Embryonic facial prominence (tissue), 1 donor: ENCODE measurements around the gene BBS9.

Experiments
- DNase-seq: peaks from one replicate; pipeline ENCODE4 v3.0.0-alpha.2; 2016; ENCODE audit errors: extremely low spot score

The BBS9 gene

DNA sequence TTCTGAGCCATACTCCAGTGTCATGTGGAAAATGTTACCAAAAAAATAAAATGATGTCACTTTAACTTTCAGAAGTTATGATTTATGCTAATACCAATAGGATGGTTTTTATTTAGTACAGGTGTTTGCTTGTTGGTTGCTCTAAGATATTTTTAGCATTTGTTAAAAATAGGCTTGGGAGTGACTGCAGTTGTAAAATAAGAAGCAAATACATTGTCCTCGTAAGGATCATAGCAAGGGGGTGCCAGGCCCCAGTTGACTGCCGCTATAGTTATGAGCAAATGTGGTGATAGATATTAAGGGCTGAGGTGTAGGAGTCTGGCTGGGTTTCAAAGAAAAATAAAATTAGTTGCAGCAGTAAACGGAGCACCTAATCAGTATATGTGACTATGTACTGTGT, 421.6 kb downstream of the BBS9 start:
- DNase-seq = no peak

- no peak for DNase-seq
These were observed 424.7 kb downstream of the BBS9 start for GRCh38 chr7:33554046-33554445.

DNA sequence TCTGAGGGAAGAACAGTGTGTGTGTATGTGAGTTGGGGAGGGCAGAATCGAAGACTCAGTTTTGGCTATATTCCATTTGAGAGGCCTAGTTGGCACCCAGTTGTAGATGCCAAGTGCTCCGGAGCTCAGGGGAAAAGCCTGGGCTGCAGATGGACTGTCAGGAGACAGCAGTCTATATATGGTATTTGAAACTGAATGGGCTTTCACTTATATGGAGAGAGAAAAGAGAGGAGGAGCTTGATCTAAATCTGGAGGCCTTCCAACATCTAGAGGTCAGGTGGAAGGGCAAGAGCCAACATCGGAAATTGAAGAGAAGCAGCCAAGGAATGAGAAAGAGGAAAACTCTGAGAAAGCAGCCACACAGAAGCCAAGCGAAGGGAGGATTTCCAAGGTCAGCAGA, 425.2 kb downstream of the BBS9 start:
- no peak for DNase-seq

DNA sequence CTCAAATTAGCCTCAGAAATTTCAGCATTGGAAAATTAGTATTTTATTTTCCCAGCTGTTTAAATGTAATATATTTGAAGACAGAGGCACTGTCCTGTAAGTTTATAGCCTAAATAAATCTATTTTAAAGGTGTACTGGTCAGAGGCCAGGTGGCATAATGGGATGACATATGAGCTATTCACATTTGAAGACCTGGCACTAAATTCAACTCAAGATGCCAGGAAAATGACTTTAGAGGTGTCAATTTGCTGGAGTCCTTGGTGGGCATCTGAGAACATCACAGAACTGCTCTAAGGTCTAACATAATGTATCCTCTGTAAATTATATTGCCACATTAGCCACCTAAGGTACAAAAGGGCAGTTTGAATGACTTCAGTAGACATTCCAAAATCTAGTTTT, 427.1 kb downstream of the BBS9 start:
- DNase-seq = no peak

- DNase-seq = no peak
These were observed 429.4 kb downstream of the BBS9 start for GRCh38 chr7:33558549-33559323.

DNA sequence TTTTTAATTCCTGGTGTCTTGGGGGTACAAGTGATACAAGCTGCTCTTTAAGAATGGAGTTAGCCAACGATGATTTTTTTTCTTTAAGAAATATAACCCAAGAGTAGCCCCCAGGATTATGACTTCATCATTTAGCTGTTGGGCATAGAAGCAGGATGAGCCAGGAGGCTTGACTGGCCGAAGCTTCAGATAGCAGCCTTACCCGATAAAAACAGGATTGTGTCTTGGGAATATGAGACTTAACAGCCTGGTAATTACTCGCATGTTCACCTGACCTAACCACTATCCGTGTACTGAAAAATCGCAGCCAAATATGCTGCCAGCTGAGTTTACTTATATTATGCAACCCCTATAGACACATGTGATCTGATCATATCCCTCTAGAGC, 430.0 kb downstream of the BBS9 start:
- no peak for DNase-seq

DNA sequence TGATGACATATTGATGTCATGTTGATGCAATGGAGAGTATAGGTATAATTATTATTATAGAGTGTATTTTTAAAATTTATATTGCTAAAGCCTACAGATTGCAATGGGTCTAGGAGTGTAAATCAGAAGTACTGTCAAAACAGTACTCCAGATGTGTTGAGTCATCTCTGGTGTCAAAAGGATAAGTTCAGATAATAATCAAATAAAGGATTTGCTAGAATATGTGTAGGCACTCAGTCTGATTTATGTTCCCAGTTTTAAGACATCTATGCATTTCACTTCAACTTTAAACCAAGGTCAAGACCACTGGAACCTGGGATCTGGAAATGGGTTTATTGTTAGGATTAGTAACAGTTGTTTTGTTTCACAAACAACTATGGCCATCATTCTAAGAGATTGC, 433.6 kb downstream of the BBS9 start:
- DNase-seq = no peak

DNA sequence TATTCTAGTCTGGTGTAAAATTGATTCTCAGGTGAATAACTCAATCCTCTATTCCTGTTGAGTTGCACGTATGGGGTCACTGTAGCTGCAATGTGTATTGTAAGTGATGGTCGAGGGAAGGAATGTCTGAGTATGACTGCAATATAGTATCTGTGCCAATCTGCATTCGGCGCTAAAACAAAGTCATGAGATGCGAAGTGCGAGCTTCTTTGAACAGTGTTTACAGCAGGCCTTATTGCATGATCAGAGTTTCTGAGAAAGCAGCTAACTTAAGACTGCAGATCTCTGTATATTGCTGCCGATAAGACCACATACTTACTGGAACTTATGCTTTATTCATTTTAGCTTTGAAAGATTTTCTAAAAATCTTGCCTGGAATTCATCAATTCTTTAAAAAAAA, 434.3 kb downstream of the BBS9 start:
- DNase-seq = no peak

GRCh38 chr7:33578166-33578565, 448.8 kb downstream of the BBS9 start:
- no peak for DNase-seq

DNA sequence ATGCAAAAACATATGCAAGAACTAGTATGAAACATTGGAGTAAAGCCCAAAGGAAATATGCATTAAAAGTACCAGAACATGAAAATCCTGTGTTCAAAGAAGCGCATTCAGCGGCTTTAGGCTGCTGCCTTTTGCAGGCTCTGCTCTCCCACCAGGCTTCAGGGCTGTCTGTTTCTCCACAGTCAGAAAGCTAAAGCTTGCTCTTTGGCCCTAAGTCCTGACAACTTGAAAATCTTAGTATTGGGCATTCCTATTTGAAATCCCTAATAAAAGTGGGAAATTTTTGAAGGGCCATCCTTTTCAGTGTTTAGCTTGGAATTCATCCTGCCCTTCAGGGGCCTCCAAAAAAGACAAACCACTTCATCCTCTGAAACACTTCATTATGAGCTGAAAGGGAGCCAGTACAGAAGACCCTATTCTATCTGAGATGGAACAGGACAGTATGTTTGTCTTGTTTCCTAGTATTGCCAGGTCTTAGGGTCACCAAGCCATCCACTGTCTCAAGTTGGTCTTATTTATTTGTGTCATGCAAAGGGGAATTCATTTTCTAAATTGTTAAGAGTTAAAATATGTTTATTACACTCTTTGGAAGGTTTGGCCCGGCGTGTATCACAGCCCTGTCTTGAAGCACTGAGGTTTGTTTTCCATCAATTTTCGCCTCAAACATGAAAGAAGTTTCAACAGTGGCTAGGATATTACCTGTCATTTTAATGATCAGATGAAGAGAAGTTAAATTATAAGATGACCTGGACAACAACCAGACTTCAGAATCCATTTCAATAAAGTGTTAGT, 449.7 kb downstream of the BBS9 start:
- DNase-seq = no peak

- DNase-seq = no peak
These were observed 450.3 kb downstream of the BBS9 start for GRCh38 chr7:33579673-33579960.

- DNase-seq = no peak
These were observed 451.9 kb downstream of the BBS9 start for GRCh38 chr7:33581236-33581635.

DNA sequence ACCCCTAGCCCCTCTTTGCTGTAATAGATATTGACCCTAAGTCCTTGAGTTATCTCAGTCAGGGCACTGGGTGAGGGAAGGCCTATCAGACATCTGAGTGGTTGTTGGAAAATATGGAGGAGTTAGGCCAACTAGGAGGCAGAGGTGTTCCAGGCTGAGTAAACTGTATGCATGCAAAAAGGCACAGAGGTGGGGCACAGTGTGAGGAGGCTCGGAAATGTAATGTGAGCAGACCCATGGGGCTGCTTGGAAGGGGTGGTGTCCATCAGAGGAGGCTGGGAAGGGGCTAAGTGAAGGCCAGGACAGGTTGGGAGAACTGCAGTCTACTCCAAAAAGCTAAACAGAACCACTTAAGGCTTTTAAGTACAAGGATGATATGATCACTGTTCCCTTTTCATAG, 452.7 kb downstream of the BBS9 start:
- no peak for DNase-seq

DNA sequence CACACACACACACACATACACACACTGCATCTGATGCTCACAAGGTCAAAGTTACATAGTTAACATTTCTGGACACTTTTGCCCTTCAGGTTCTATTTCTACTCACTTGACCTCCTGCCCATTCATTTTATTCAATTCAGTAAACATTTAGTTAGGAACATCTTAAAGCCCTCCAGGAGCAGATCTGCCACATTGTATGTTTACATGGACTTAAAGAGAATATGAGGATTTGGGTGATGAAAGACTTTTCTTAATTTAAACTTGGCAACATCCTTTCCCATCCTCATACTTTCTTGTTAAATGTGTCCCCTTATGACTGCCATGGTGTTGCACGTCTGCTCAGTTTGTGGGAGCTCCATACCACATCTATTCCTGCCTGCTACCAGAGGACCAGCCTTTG, 453.2 kb downstream of the BBS9 start:
- no peak for DNase-seq

GRCh38 chr7:33589911-33590310, 460.5 kb downstream of the BBS9 start:
- DNase-seq = no peak

DNA sequence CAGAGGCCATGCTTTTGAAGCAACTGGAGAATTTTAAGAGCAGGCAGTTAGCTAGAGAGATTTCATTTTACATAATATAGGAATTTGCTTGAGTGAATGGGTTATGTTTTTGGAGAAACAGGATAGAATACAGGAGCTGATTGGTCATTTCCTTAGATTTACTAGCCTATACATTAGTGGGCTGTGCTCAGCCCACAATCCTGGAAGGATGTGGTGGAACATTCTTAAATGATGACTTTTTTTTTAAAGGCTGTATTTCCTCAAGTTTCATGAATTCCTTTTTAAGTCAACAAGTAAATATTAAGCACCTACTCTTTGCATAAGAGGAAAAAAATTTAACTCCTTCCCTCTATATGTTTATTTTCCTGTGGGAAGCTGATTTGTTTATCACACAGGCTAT, 461.6 kb downstream of the BBS9 start:
- no peak for DNase-seq

DNA sequence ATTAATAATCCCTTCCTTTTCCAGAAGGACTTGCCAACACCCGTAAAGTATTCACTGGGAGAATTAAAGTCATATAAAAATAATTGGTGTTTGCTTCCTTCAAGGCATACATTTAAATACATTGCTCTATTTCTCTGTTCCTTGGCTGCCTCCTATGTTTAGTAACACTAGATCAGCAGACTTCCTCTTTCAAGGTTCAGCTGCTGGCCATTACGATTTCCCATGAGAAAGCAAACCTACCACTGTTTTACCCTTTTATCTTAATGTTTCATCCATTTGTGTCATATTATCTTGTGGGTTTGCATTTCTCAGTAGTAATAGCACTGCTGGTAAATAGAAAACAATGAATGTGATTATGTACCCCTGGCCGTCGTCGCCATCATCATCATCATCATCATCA, 462.1 kb downstream of the BBS9 start:
- no peak for DNase-seq

- no peak for DNase-seq
These were observed 463.4 kb downstream of the BBS9 start for GRCh38 chr7:33592718-33593117.

- DNase-seq = no peak
These were observed 464.2 kb downstream of the BBS9 start for GRCh38 chr7:33593611-33594010.

GRCh38 chr7:33596686-33597085, 467.3 kb downstream of the BBS9 start:
- no peak for DNase-seq

GRCh38 chr7:33597181-33597580, 467.8 kb downstream of the BBS9 start:
- no peak for DNase-seq

- DNase-seq = no peak
These were observed 471.7 kb downstream of the BBS9 start for GRCh38 chr7:33601101-33601500.

DNA sequence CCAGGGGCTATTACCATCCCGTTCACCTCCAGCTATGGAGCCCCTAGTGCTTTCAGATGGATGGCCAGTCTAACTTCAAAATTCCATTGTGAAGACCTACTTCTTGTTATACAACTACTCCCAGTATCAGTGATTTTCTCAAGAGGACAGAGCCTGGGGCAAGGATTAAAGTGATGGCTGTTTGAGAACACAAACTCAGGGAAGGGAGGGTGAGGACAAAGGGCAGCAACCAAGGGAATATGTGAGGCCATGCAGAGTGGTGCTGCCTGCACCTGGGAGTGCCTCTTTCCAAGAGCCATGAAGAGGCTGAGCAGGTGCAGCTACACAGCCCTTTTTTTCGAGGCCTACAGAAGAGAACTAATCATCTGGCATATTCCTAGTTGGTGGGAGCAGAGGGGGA, 472.5 kb downstream of the BBS9 start:
- no peak for DNase-seq

DNA sequence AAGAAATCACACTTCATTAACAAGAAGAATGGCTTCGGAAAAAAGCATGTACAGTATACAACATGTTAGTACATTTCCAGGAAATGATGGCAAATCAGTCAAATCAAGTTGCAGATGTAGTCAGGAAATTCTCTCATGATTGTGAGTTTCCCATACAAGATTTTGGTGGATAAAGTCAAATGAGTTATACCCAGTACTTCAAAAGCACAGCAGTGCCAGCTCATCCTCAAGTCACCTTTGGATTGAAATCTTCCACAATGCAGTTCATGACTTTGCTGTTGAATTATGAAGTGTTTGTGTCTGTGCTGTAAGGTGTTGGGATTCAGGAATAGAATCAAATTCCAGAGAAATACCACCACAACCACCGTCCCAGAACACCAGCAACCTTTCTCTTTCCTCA, 474.7 kb downstream of the BBS9 start:
- no peak for DNase-seq
